A549 treated with AZD2906 at 1 μM for 4 hours (cell line): ENCODE data around the gene RNF152. TPM values are rescaled to one million over a fixed set of nuclear protein-coding genes. Genes with fewer than 3 reads are reported as not detected.

Source experiments
- total RNA-seq: library from RNA; stranded (reverse); fragments of 200-300 nt; extraction: Qiagen RNA extraction; gene quantifications from 5 replicates; pipeline ENCODE4 v1.2.3, GENCODE V29; 2022

Gene RNF152, protein sequence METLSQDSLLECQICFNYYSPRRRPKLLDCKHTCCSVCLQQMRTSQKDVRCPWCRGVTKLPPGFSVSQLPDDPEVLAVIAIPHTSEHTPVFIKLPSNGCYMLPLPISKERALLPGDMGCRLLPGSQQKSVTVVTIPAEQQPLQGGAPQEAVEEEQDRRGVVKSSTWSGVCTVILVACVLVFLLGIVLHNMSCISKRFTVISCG
- 0.04 to 0.22 TPM (median 0.19 TPM) in 5 replicates for total RNA-seq

DNA sequence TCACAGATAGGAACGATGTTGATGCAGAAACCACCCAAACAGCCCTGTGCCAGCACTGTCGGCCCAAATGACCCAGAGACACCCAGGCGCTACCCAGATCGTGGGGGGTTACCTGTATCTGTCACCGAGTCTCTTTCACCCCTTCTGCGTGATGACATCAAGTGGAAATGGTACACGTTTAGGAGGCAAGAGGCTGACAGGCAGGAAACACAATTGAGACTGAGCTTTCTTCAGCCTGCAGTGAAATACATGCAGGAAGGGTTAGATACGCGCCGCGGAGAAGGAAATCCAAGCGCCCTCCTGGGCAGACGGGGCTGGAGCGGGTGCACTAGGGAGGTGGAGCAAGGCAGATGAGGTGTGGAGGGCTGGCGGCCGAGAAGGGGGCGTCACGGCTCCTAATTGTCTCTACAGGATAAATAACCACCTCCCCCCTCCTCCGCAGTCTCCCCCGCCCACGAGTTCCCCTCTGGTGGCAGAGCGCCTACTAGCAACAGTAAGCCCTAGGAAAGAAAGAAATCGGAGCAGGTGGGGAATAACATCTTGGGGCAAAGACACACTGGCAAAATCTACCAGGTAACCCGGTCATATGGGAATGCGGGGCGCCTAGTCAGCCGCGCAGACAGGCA, at the start of gene RNF152:
Gene RNF152, minus strand, starts transcription at position 325 of the 626 bp plus-strand sequence. CDS start 76,544 bp downstream, outside the sequence.

